Measurements from ENCODE around the gene NAA20.

- TF ChIP-seq EP300 (IDR thresholded peaks at IDR 0.05) (no peak), CTCF (IDR thresholded peaks at IDR 0.05) (no peak), POLR2A (IDR thresholded peaks at IDR 0.05) (no peak)
Measured at GRCh38 chr20:19991854-19992253, 25.3 kb upstream of the NAA20 start.
